GM21528 (cell line): ENCODE results near the gene ACBD5.

Experiments used
- ATAC-seq: cut with Tn5 transposase; IDR thresholded peaks from one replicate; pipeline ENCODE4 v1.9.1; 2021; ENCODE audit warnings: mild to moderate bottlenecking, moderate library complexity; ENCODE audit not compliant: unreplicated experiment, low FRiP score

ACBD5 gene

DNA sequence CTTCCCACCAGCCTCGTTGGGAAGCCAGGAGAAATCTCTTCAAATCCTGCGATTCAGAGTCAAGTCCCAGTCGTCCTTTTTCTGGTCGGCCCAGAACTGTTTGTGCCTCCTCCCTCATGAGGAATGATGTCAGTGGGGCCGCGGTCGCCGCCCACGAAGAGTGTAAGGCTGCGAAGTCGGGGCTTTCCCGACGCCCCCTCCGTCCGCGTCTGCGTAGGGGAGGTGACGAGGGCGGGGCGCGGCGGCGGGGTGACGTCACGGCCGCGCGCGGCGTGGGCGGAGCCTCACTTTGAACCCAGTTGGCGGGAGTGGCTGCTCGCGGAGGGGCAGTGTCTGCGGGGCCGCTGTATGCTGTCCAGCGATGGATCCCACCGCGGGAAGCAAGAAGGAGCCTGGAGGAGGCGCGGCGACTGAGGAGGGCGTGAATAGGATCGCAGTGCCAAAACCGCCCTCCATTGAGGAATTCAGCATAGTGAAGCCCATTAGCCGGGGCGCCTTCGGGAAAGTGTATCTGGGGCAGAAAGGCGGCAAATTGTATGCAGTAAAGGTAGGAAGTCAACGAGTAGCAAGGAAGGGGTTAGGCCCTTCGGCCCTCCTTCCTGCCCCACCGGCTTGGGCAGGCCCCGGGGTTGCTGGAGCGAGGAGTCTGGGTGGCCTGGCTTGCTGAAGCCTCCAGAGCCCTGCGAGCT lies 85.4 kb downstream of the ACBD5 start, which contains the start of gene MASTL:
MASTL (plus strand) TSS at position 287 of the 689 bp plus-strand sequence; CDS start at position 362, 75 bp downstream.
- peak; percentile 82 for ATAC-seq

DNA sequence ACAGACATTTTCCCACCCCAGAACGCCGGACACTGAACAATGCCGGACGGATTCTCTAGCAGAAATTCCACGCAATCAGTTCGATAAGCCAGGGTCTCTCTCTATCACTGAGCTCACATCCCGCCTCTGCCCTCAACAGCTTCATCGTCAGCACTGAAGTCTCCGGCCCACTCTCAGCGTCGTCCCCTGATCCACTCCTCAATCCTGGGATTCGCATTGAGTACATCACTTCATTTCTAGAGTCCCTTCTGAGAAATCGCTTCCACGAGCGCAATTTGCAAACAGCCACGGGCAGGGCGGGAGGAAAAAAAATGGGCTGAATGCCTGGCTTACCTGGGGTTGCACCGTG lies 86.8 kb downstream of the ACBD5 start:
- ATAC-seq = peak; percentile 15

DNA sequence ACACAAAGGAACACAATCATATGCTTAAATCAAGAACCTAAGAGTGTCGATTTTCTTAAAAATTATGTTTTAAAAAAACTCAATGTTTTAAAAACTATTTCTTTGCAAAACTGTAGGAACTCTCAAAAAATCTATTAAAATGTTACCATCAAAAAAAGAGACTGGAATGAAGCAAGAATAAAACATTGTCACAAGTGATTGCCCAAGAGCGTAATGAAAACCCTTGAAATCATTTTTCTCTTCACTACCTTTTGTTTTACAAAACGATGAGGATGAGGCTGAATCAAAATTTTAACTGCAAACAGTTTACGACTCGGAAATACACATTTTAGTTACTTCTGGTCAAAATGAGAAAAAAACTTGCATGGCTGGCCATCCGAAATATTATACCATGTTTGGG lies 87.3 kb downstream of the ACBD5 start:
- ATAC-seq = no peak

DNA sequence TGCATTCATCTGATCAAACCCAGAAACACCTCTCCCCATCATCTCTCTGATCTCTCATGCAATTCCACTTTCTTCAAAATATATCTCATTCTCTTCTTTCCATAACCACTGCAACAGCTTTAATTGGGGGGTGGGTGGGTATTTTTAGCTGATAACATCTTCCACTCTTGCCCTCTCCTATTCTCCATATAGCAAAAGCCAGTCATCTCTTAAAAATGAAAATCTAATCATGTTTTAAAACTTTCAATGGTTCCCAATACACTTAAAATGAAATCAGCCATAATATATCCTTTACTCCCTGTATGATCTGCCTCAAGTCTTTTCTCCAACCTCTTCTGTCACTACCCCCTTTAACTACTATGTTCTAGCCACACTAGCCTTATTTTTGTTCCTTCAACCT lies 87.9 kb downstream of the ACBD5 start:
- ATAC-seq = no peak

DNA sequence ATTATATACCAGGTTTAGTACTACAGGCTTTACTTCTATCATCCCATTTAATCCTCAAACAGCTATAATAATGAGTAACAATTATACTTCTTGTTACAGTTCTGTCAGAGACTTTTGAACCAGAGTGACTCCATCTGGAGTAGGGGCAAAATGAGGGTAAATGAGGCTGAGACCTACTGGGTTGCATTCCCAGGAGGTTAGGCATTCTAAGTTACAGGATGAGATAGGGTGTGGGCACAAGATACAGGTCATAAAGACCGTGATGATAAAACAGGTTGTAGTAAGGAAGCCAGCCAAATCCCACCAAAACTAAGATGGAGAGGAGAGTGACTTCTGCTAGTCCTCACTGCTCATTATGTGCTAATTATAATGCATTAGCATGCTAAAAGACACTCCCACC lies 90.3 kb downstream of the ACBD5 start:
- ATAC-seq = no peak

DNA sequence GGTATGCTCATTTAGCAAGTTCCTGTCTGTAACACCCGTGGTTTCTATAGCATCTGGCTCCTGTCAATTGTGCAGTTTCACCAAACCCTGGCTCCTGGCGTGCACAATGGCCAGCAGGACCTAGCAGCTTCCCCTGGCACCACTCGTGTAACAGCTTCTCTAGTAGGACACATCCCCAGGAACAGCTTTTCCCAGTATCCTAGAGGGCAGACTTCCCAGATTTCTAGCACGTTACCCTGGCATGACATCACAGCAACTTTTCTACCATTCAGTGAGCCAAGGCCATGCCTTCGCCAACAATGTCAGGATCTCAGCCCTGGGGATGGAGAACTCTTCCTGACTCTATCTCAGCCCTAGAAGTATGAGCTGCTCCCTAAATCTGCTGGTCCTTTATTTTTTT lies 92.9 kb downstream of the ACBD5 start:
- no peak for ATAC-seq

DNA sequence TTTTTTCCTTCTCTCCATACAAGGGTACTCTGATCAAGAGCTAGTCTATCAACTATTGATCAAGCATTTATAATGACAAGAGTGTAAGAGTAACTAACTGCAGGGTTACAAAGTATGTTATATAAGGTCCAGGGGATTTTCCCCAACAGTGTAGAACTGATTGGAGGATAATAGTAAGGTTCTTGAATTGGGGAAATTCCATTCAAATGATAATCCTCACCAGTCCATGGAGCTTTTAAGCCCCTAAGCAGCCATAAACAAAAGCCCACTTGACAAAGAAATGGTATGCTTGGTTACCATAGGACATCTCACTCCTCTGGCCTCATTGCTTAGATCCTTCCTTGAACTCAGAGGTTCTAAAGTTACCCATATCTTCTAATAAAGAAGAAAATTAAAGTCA lies 94.7 kb downstream of the ACBD5 start:
- ATAC-seq = no peak
